SK-N-SH (cell line): Measurements from ENCODE around the gene NPAT. TPM values are rescaled to one million over a fixed set of nuclear protein-coding genes. Genes with fewer than 3 reads are reported as not detected.

Experiments used
- CTCF ChIA-PET: fragments of 300-600, 350-600 bp; formaldehyde crosslinking; extraction: SDS; loops from one replicate; lab custom pipeline; 2021; lab: Yijun Ruan, JAX
- POLR2A ChIA-PET: fragments of 350-600 bp; sonication (Branson Sonifier 250); formaldehyde crosslinking; extraction: SDS; loops from one replicate; lab custom pipeline; 2020; ENCODE audit warnings: antibody characterized with exemption, inconsistent platforms; lab: Yijun Ruan, JAX
- DNase-seq: peaks from one replicate; pipeline ENCODE4 v3.0.0; 2012
- H2AFZ ChIP-seq: fragments of 200-600 bp; sonication (generic); 2 replicates; pipeline ENCODE4 v1.8.1; 2016; ENCODE audit warnings: antibody characterized with exemption, mild to moderate bottlenecking, low read depth
- H3F3A ChIP-seq: fragments of 200-600 bp; sonication (generic); replicated peaks from 2 replicates; pipeline ENCODE3; 2016; ENCODE audit warnings: antibody characterized with exemption, mild to moderate bottlenecking; ENCODE audit not compliant: insufficient read depth
- H3K27ac ChIP-seq, 2 experiments: fragments of 200-500 bp in 1 of 2; fragments of 200-600 bp in 1 of 2; sonication (Bioruptor generic) in 1 of 2; sonication (generic), shearing (Covaris generic) in 1 of 2; 2 replicates each; pipeline versions ENCODE4 v1.5.1 to v1.6.1; 2014 to 2016; ENCODE audit warnings: low read depth in 2 of 2, inconsistent platforms in 1 of 2, low read length in 1 of 2, mild to moderate bottlenecking in 1 of 2, mixed read lengths in 1 of 2
- H3K27me3 ChIP-seq: fragments of 200-600 bp; sonication (generic), shearing (Covaris generic); 2 replicates; pipeline ENCODE4 v1.6.1; 2016; ENCODE audit warnings: mixed run types; ENCODE audit not compliant: insufficient read depth
- H3K36me3 ChIP-seq, 2 experiments: fragments of 200-500 bp in 1 of 2; fragments of 200-600 bp in 1 of 2; sonication (Bioruptor generic) in 1 of 2; sonication (generic) in 1 of 2; replicated peaks in 1 of 2; 2 replicates each; pipeline versions ENCODE3 to v1.5.1; 2014 to 2016; ENCODE audit warnings: low read length in 1 of 2, mild to moderate bottlenecking in 1 of 2; ENCODE audit not compliant: insufficient read depth in 2 of 2, control insufficient read depth in 1 of 2
- H3K4me1 ChIP-seq, 2 experiments: fragments of 200-500 bp in 1 of 2; fragments of 200-600 bp in 1 of 2; sonication (Bioruptor generic) in 1 of 2; sonication (generic), shearing (Covaris generic) in 1 of 2; 2 replicates each; pipeline versions ENCODE4 v1.5.1 to v1.6.1; 2014 to 2016; ENCODE audit warnings: low read depth in 1 of 2, low read length in 1 of 2, mixed run types in 1 of 2; ENCODE audit not compliant: insufficient read depth in 2 of 2, control insufficient read depth in 1 of 2
- H3K4me2 ChIP-seq: fragments of 200-600 bp; sonication (generic), shearing (Covaris generic); 2 replicates; pipeline ENCODE4 v1.6.1; 2017; ENCODE audit warnings: mixed run types
- H3K4me3 ChIP-seq, 2 experiments: fragments of 200-500 bp in 1 of 2; fragments of 200-600 bp in 1 of 2; sonication (Bioruptor generic) in 1 of 2; sonication (generic), shearing (Covaris generic) in 1 of 2; 2 replicates each; pipeline versions ENCODE4 v1.5.1 to v1.8.1; 2014 to 2016; ENCODE audit warnings: low read depth in 2 of 2, inconsistent platforms in 1 of 2, low read length in 1 of 2, mild to moderate bottlenecking in 1 of 2, mixed read lengths in 1 of 2, moderate library complexity in 1 of 2
- H3K79me2 ChIP-seq: fragments of 200-600 bp; sonication (generic); 2 replicates; pipeline ENCODE4 v1.8.1; 2017; ENCODE audit warnings: mild to moderate bottlenecking; ENCODE audit not compliant: insufficient read depth
- H3K9ac ChIP-seq: fragments of 200-600 bp; sonication (generic); 2 replicates; pipeline ENCODE4 v1.6.1; 2017; ENCODE audit warnings: mixed run types
- H3K9me2 ChIP-seq: fragments of 200-600 bp; sonication (generic); 2 replicates; pipeline ENCODE4 v1.6.1; 2017; ENCODE audit warnings: mixed run types
- H3K9me3 ChIP-seq: fragments of 200-600 bp; sonication (generic); 2 replicates; pipeline ENCODE4 v1.6.1; 2017; ENCODE audit warnings: mixed run types, mild to moderate bottlenecking, moderate library complexity
- H4K20me1 ChIP-seq: fragments of 200-600 bp; sonication (generic); 2 replicates; pipeline ENCODE4 v1.6.1; 2017; ENCODE audit warnings: mild to moderate bottlenecking, mixed run types; ENCODE audit not compliant: insufficient read depth
- CHD2 ChIP-seq: fragments of 150-350 bp; IDR thresholded peaks from 2 replicates; pipeline ENCODE4 v1.6.1; 2018; ENCODE audit warnings: low read length; ENCODE audit not compliant: partially characterized antibody
- EZH2phosphoT487 ChIP-seq: fragments of 200-600 bp; sonication (generic); IDR thresholded peaks from 2 replicates; pipeline ENCODE4 v1.6.1; 2017; ENCODE audit warnings: low read depth, mixed run types, mild to moderate bottlenecking, antibody characterized with exemption, moderate library complexity, borderline replicate concordance
- FOSL2 ChIP-seq: IDR thresholded peaks from 2 replicates; pipeline ENCODE4 v1.4.0; 2012; ENCODE audit warnings: low read depth, mild to moderate bottlenecking, moderate library complexity, borderline replicate concordance
- FOXM1 ChIP-seq: IDR thresholded peaks from 2 replicates; pipeline ENCODE4 v1.4.0; 2012; ENCODE audit warnings: low read depth, mild to moderate bottlenecking
- GABPA ChIP-seq: IDR thresholded peaks from 2 replicates; pipeline ENCODE4 v1.4.0; 2012; ENCODE audit warnings: low read depth, mild to moderate bottlenecking
- GATA2 ChIP-seq: sonication (generic); formaldehyde crosslinking; IDR thresholded peaks from 2 replicates; pipeline ENCODE4 v1.5.0; 2020; ENCODE audit warnings: mild to moderate bottlenecking, missing genetic modification reagents
- JUND ChIP-seq: IDR thresholded peaks from 2 replicates; pipeline ENCODE4 v1.4.0; 2012
- MAX ChIP-seq: IDR thresholded peaks from 2 replicates; pipeline ENCODE4 v1.4.0; 2012; ENCODE audit warnings: low read depth
- MEF2A ChIP-seq: IDR thresholded peaks from 2 replicates; pipeline ENCODE4 v1.4.0; 2012; ENCODE audit warnings: low read depth, borderline replicate concordance
- NRF1 ChIP-seq: IDR thresholded peaks from 2 replicates; pipeline ENCODE4 v1.6.1; 2012; ENCODE audit warnings: low read depth, mild to moderate bottlenecking, low read length
- RAD21 ChIP-seq: IDR thresholded peaks from 2 replicates; pipeline ENCODE4 v1.6.1; 2012; ENCODE audit warnings: mild to moderate bottlenecking, low read length
- RCOR1 ChIP-seq: fragments of 150-350 bp; IDR thresholded peaks from 2 replicates; pipeline ENCODE4 v1.6.1; 2017; ENCODE audit warnings: antibody characterized with exemption, low read length
- RFX5 ChIP-seq: IDR thresholded peaks from 2 replicates; pipeline ENCODE4 v1.6.1; 2012; ENCODE audit warnings: mild to moderate bottlenecking, improper control_type of control experiment, low read length
- RXRA ChIP-seq: IDR thresholded peaks from 2 replicates; pipeline ENCODE4 v1.4.0; 2012; ENCODE audit warnings: low read depth, mild to moderate bottlenecking, borderline replicate concordance
- TAF1 ChIP-seq: IDR thresholded peaks from 2 replicates; pipeline ENCODE4 v1.6.1; 2012; ENCODE audit warnings: low read depth, mild to moderate bottlenecking, low read length, moderate library complexity, borderline replicate concordance
- TEAD4 ChIP-seq: IDR thresholded peaks from 2 replicates; pipeline ENCODE4 v1.4.0; 2012; ENCODE audit warnings: mild to moderate bottlenecking, borderline replicate concordance; ENCODE audit not compliant: insufficient read depth
- ZBTB33 ChIP-seq: IDR thresholded peaks from 2 replicates; pipeline ENCODE4 v1.4.0; 2012; ENCODE audit warnings: low read depth, borderline replicate concordance
- WGBS: methylation state at CpG from one replicate; pipeline ENCODE4 v1.1.6; 2017; ENCODE audit warnings: low lambda C conversion rate; 5-methylcytosine and 5-hydroxymethylcytosine counted together
- polyA plus RNA-seq, 3 experiments: library from polyadenylated mRNA; depleted of rRNA; stranded (reverse); fragments of >200 nt; gene quantifications; 2 replicates each; pipeline ENCODE4 v1.2.3, GENCODE V29; 2012
- TF ChIP-seq, protein P1 (sequence below): fragments of 150-350 bp; IDR thresholded peaks from 2 replicates; pipeline ENCODE4 v1.6.1; 2016; ENCODE audit warnings: mild to moderate bottlenecking, low read depth, low read length
- TF ChIP-seq, protein P2 (sequence below): IDR thresholded peaks from 2 replicates; pipeline ENCODE4 v1.6.1; 2012; ENCODE audit warnings: mild to moderate bottlenecking, low read depth, low read length, moderate library complexity

Gene NPAT
- polyA plus RNA-seq, 1 of the 3 experiments (the other 2 are of a cell fraction) = 2.1 TPM

- TF ChIP-seq GATA2 (CRISPR knock-in tag) = no peak
- no peak for TF ChIP-seq GABPA
- no peak for TF ChIP-seq FOXM1
- TF ChIP-seq, all 33 proteins: peak for 0
Observed at GRCh38 chr11:108246308-108246707, 23.9 kb upstream of the NPAT start (continued).

- H3K9me3 ChIP-seq = no peaks in the 10 kb centered on the region
- no peak overlapping the region for H3K27ac ChIP-seq
- no peak overlapping the region for H3K4me2 ChIP-seq
- no peak overlapping the region for H3K9ac ChIP-seq
- no peaks in the 10 kb centered on the region for H3K27me3 ChIP-seq
- H2AFZ ChIP-seq = no peak overlapping the region
- H3K4me1 ChIP-seq = no peaks in the 10 kb centered on the region
- H3K79me2 ChIP-seq = no peaks in the 10 kb centered on the region
- H3K36me3 ChIP-seq = peaks cover 45 to 48% of the 10 kb centered on the region in 2 experiments
- no peaks in the 10 kb centered on the region for H3F3A ChIP-seq
- POLR2A ChIA-PET = no interaction called here
- 95% methylated on average over 2 of the region's 2 CpGs for WGBS
- TF ChIP-seq MAX (no peak), EZH2phosphoT487 (no peak), RFX5 (no peak), MEF2A (no peak), RXRA (no peak), FOXM1 (no peak), TEAD4 (no peak), RAD21 (no peak), TAF1 (no peak), JUND (no peak), CHD2 (no peak), RCOR1 (no peak), FOSL2 (no peak), NRF1 (no peak), ZBTB33 (no peak), GATA2 (CRISPR knock-in tag) (no peak)
- TF ChIP-seq, protein P1, sequence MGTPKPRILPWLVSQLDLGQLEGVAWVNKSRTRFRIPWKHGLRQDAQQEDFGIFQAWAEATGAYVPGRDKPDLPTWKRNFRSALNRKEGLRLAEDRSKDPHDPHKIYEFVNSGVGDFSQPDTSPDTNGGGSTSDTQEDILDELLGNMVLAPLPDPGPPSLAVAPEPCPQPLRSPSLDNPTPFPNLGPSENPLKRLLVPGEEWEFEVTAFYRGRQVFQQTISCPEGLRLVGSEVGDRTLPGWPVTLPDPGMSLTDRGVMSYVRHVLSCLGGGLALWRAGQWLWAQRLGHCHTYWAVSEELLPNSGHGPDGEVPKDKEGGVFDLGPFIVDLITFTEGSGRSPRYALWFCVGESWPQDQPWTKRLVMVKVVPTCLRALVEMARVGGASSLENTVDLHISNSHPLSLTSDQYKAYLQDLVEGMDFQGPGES = no peak
- TF ChIP-seq, protein P2, sequence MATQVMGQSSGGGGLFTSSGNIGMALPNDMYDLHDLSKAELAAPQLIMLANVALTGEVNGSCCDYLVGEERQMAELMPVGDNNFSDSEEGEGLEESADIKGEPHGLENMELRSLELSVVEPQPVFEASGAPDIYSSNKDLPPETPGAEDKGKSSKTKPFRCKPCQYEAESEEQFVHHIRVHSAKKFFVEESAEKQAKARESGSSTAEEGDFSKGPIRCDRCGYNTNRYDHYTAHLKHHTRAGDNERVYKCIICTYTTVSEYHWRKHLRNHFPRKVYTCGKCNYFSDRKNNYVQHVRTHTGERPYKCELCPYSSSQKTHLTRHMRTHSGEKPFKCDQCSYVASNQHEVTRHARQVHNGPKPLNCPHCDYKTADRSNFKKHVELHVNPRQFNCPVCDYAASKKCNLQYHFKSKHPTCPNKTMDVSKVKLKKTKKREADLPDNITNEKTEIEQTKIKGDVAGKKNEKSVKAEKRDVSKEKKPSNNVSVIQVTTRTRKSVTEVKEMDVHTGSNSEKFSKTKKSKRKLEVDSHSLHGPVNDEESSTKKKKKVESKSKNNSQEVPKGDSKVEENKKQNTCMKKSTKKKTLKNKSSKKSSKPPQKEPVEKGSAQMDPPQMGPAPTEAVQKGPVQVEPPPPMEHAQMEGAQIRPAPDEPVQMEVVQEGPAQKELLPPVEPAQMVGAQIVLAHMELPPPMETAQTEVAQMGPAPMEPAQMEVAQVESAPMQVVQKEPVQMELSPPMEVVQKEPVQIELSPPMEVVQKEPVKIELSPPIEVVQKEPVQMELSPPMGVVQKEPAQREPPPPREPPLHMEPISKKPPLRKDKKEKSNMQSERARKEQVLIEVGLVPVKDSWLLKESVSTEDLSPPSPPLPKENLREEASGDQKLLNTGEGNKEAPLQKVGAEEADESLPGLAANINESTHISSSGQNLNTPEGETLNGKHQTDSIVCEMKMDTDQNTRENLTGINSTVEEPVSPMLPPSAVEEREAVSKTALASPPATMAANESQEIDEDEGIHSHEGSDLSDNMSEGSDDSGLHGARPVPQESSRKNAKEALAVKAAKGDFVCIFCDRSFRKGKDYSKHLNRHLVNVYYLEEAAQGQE = no peak
- DNase-seq = no peak
- H3K9me2 ChIP-seq = no peaks in the 10 kb centered on the region
- CTCF ChIA-PET = no interaction called here
- no peaks in the 10 kb centered on the region for H4K20me1 ChIP-seq
- no peak overlapping the region for H3K4me3 ChIP-seq
Observed at GRCh38 chr11:108242422-108242821, 20.0 kb upstream of the NPAT start.
